NCI-H510A treated with DMSO at 0.1 percent for 48 hours (cell line): ENCODE results near the gene UBC.

Experiments used
- DNase-seq: peaks from one replicate; lab custom pipeline; 2025; lab: John Stamatoyannopoulos, UW

The UBC gene

GRCh38 chr12:124864326-124864752 is 50.1 kb downstream of the UBC start:
- no peak for DNase-seq

- peak; percentile 72 for DNase-seq
These were observed 50.8 kb downstream of the UBC start, which contains the start of gene SCARB1 for GRCh38 chr12:124863416-124864325. TSS of gene SCARB1 (minus strand) at chr12:124863864. CDS start at chr12:124863720, 144 bp downstream.

GRCh38 chr12:124862768-124863415 is 51.6 kb downstream of the UBC start:
- DNase-seq: no peak

- no peak for DNase-seq
These were observed 52.4 kb downstream of the UBC start for GRCh38 chr12:124861898-124862676.
